Muscle of arm (tissue), 12 donors: ENCODE data around the gene ROR2. TPM values are rescaled to one million over a fixed set of nuclear protein-coding genes. Genes with fewer than 3 reads are reported as not detected.
A peak's percentile ranks its signal among the peaks of the same experiment; 100 is the strongest.

Experiments used
- DNase-seq: peaks from one replicate; pipeline ENCODE4 v3.0.0-alpha.2; 2013
- polyA plus RNA-seq, 12 donors: library from polyadenylated mRNA; unstranded; fragments of 120-200 nt; gene quantifications; one replicate each; pipeline ENCODE4 v1.2.1, GENCODE V29; 2013; ENCODE audit not compliant: insufficient read length in 12 of 12

The ROR2 gene
- polyA plus RNA-seq, 12 donors, result 1.7 to 13.4 (median 3.2) TPM; not detected in 1

DNA sequence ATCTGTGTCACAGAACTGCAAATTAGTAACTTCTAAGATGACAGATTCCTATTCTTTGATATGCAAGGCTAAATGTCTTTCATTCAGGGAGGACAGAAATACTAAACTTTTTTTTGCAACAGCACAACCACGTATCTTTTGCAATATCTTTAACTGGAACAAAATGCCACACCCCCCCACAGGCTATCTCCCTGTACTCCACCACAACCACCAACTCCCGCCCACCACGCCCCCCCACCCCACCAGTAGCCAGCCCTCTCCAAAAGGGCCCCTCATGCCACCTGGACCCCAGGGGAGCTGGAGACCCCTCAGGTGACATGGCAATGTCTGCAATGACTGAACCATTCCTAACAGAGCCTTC is 131.8 kb downstream of the ROR2 start:
- no peak for DNase-seq

DNA sequence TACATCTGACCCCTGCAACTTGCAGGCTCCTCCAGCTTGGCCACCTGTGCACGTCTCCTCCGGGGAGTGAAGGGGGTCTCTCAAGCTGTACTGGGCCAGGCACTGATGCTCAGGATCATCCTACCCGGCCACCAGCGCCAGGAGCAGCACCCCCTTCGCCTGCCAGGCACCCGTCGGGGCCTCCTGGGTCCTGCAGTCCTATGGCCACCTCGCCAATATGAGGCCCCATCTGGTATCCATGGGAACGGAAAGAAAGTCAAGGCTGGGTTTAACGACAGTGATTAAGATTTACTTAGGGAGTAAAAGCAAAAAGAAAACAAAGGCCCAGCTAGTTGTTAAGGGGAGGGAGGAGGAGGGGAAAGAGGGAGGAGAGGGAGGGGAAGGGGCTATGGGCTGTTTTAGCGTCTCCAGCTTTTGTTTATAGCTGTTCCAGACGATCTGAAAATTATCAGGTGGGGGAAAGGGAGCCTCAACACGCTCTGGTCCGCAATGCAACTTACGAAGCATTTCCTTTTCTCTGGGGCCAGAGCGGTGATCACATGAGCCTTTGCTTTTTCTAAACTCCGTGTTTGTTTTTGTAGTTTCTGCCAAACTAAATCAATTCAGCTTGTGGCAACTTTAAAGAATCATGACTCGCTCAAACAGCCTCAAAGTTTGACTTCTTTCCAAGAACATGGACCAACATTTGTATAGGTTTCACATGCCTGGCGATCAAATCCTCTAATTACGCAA is 132.4 kb downstream of the ROR2 start:
- DNase-seq, result peak; percentile 30

- no peak for DNase-seq
These were observed 132.9 kb downstream of the ROR2 start for GRCh38 chr9:91817106-91817492.

GRCh38 chr9:91816356-91816755 is 133.7 kb downstream of the ROR2 start:
- no peak for DNase-seq

- DNase-seq, result no peak
These were observed 134.1 kb downstream of the ROR2 start for GRCh38 chr9:91815896-91816295.

- no peak for DNase-seq
These were observed 135.3 kb downstream of the ROR2 start for GRCh38 chr9:91814753-91815152.

GRCh38 chr9:91814201-91814600 is 135.8 kb downstream of the ROR2 start:
- no peak for DNase-seq

DNA sequence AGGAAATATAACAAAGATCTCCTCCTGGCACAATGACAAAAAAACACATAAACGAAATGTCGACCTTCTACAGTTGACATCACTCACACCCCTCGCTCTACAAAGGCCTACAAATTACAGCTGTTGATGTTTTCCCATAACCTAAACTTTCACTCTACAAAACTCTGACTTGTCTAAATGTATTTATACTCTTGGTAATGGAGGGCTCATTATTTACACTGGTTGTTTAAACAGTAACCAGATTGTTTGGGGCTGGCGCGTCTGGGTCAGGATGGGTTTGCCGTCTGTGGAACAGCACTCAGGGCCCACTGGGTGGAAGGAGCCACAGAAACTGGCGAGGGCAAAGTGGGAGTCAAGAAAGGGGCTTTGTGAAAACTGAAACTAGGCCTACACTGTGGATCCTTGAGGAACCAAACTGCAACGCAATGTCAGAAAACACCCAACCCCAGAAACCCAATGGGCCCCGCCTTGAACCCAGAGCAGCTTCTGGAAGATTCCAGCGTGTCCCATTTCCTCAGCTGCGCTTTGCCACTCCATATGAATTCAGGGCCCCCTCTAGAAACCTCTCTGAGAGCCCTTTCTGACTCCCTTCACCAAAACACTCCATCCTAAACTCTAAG is 136.7 kb downstream of the ROR2 start:
- DNase-seq, result no peak

- no peak for DNase-seq
These were observed 137.8 kb downstream of the ROR2 start for GRCh38 chr9:91812191-91812590.

GRCh38 chr9:91811024-91811909 is 138.8 kb downstream of the ROR2 start:
- DNase-seq, result no peak

GRCh38 chr9:91810286-91810905 is 139.6 kb downstream of the ROR2 start:
- DNase-seq, result no peak

- DNase-seq, result no peak
These were observed 140.3 kb downstream of the ROR2 start for GRCh38 chr9:91809581-91810285.

DNA sequence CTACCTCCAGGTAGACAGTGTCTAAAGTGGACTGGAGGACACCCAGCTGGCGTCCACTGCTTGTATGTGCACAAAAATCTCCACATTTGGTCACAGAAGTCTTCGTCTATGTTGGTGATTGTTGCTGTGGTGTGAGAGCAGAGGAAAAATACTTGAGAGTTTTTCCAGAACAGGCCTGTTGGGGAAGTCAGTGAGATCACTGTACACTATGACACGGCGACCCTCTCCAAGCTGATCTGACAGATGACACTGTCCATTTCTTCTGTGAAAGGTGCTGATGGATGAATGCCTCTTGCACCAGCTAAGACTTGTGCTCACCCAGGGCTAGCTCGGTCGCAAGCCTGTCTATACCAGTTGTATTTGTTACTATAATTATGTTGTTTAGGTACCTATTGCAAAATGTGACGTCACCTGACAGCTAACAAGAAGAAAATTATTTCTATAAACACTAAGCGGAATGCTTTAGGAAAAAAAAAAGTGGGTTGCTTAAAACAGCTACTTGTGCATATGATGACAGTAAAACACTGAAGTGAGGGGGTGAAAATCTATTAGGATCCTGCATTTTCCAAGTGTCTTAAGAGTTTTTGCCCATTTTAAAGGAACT is 142.3 kb downstream of the ROR2 start:
- no peak for DNase-seq

DNA sequence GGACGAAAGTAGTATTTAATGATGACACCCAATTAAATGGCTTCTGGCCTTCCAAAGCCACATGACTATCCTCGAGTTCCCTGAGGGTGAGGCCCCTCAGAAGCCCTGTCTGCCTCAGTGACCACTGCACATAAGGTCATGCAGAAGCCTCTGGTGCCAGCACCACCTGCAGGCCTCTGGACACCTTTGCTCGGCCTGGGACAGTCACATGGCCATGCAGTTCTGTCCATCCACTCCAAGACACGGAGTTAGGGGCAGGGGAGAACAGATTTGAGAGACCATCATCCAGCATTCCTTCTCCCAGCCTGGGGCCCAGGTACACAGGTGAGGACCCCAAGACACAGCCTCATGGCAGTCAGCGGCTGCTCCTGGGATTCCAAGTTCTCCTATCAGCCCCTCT is 145.0 kb downstream of the ROR2 start:
- DNase-seq, result no peak

GRCh38 chr9:91803970-91804752 is 145.9 kb downstream of the ROR2 start:
- no peak for DNase-seq

- DNase-seq, result no peak
These were observed 146.7 kb downstream of the ROR2 start for GRCh38 chr9:91803151-91803940.

GRCh38 chr9:91802391-91802790 is 147.6 kb downstream of the ROR2 start:
- DNase-seq, result no peak

GRCh38 chr9:91800473-91801030 is 149.5 kb downstream of the ROR2 start:
- no peak for DNase-seq

- no peak for DNase-seq
These were observed 150.8 kb downstream of the ROR2 start for GRCh38 chr9:91799113-91799744.
